MV-4-11 (cell line): ENCODE measurements around the gene IGLON5.

Experiments used
- DNase-seq: peaks from one replicate; lab custom pipeline; 2025; lab: John Stamatoyannopoulos, UW

IGLON5 gene

DNA sequence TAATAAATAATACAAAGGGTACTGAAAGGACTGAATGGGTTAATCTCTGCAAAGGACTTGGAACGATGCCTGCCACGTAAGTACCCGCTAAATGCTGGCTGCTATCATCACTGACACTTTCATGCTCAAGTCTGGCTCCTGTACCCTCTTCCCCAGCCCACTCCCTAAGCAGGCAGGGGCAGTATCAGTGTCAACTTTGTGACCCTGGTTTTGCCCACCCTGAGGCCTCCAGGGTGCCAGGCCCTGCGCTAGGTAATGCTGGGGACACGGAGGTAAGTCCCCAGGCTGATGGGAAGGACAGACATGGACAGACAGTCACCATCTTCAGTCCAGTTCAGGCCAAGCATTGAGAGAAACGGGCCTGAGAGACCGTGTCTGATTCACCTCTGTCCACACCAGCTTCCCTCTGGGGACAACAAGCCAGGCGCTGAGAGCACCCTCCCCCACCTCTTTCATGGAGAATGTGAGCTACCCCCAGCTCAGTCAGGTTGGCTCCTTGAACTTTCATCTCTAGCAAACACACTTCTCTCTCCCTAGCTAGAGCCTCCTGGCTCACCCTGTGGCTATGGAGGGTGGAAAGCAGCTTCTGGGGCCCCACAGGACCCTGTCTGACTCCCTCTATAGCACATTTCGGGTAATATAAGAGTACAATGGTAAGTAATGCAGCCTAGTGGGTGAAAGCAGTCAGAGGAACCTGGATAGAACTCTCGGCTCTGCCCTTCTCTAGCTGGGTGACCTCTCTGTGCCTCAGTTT lies 53.9 kb downstream of the IGLON5 start:
- peak; percentile 67 for DNase-seq

DNA sequence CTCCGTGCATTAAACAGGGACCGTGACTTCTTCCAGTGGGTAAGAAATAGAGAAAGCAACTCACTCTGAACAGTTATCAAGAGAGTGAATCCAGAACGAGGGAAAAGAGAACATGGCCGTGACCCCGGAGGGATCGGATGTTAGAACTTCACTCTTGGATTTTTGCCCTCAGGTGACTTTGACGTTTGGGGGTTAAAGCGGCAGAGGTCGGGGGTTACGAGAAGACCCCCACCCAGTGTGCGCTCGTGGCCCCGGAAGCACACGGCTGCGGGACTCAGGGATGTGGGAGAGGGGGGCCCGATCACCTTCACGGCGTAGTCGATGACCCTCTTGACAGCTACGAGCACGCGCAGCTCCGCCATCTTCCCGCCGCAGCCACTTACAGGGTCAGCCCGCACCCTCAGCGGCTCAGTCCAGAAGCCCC lies 54.5 kb downstream of the IGLON5 start, which contains the start of gene ETFB:
Gene ETFB (minus strand): TSS at position 424 of the 424 bp plus-strand sequence. CDS start 62 bp downstream, at position 362.
- DNase-seq: no peak

DNA sequence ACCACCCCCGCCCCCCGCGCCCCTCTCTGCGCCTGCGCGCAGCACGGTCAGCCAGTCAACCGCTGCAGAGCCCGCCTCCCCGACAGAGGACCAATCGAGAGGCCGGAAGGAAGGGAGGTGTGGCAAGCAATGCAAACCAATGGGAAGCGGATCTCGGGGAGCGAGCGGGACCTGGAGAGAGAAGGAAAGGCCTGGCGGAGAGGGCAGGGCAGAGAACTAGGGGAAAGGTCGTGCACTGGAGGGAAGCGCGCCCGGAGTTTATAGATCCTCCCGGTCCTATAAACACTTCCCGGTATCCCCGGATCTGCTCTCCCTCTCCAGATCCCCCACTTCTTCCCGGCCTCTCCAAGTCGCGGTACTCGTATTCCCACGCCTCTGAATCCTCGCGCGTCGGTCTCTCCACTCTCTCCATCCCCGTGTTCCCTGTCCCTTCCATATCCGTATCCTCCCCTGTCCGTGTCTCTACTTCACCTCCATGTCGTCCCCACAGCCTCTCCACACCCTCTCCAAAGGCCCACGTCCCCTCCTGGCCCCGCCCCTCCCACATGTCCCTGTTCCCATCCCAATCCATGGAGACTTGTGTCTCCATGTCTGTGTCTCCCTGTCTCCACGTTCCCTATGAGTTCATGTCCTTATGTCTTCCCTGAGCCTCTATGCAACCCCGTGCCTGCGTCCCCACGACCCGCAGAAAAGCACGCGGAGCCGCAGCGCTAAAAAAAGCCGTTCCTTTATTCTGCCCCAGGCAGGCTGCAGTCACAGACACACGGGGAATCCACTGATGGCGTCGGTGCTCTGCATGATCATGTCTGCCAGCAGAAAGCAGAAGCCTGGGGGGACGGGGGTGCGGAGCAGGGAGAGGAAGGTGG lies 55.2 kb downstream of the IGLON5 start:
- peak; percentile 99 for DNase-seq

DNA sequence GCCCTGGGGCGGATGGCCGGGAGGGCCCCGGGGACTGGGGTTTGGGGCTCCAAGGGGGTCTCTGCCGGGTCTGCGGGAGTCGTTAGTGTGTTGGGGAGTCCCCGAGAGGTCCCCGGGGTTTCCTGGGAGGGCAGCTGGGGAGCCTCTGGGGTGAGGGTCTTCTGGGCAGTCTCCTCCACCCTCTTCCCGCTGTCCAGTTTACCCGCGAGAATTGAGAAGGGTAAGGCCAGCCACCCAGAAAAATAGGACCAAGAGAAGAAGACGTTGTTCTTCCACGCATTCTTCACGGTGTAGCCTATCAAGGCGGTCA lies 55.8 kb downstream of the IGLON5 start:
- DNase-seq: no peak

- DNase-seq: peak; percentile 99
Measured at GRCh38 chr19:51367565-51368365, 56.3 kb downstream of the IGLON5 start.

DNA sequence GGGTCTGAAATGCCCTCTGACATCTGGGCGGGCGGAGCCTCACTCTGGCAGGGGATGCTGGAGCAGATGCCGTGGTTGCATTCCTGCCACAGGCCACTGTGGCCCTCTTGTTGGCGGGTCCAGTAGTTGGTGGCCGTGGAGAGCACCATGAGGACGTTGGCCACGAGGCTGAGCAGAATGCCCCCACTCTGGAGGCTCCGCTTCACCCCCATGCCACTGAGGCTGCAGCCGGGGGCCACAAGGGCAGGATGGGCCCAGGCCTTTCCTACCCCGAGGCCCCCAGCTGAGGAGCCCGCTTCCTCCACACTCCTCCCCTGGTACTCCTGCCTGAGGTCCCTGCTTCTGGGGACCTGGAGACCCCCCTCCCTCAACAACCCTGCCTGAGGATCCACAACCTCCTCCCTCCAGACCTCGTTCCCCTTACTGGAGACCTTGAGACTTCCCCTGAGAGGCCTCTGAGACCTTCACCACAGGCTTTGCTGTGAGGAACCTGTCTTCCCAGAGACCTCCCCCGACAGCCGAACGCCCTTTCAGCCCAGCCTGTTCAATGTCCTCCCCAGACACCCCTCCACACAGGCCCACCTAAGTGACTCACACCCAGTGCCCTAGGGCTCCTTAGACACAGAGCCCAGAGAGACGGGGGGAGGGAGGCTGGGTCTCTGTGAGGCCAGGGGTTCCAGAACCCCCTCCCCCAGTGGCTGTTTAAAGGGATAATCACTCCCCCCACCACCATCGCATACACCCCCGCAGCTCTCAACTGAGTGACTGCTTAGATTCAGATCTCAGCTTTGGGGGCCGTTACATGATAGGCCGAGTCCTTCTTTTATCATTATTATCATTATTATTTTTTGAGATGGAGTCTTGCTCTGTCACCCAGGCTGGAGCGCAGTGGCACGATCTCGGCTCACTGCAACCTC lies 57.2 kb downstream of the IGLON5 start, which contains the start of gene CLDND2:
Gene CLDND2 (minus strand): TSS at position 638 of the 917 bp plus-strand sequence. CDS start 426 bp downstream, at position 212.
- peak; percentile 27 for DNase-seq

DNA sequence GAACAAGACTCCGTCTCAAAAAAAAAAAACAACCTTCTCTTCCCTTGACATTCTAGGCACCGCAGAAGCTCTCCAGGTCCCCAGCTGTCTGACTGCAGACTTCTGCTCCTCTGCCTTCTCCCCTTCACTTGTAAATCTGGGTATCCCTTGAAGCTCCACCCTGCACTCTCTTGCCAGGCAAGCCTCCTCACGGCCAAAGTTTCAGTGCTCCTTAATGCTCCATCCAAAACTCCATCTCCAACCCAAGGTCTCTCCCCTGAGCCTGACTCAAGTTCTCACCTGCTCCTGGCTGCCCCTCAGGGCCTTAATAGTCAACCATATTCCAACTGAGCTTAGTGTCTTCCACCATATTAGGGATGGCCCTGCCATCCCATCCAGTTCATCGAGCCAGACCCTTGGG lies 58.8 kb downstream of the IGLON5 start:
- DNase-seq: no peak

- no peak for DNase-seq
Measured at GRCh38 chr19:51371186-51371690, 59.8 kb downstream of the IGLON5 start.

GRCh38 chr19:51372021-51372648 lies 60.7 kb downstream of the IGLON5 start:
- no peak for DNase-seq

GRCh38 chr19:51372649-51373504 lies 61.4 kb downstream of the IGLON5 start, which contains the start of gene NKG7:
Gene NKG7, minus strand, starts transcription at chr19:51372654. Its CDS starts 119 bp downstream, at chr19:51372535.
- DNase-seq: peak; percentile 99

- peak; percentile 88 for DNase-seq
Measured at GRCh38 chr19:51375504-51376221, 64.2 kb downstream of the IGLON5 start.

- no peak for DNase-seq
Measured at GRCh38 chr19:51377422-51377821, 66.0 kb downstream of the IGLON5 start.

GRCh38 chr19:51380379-51380778 lies 68.9 kb downstream of the IGLON5 start:
- DNase-seq: no peak
